Amygdala (tissue), 56 donors: ENCODE results near the gene GRIN2C.

Source experiments
- DNase-seq, 56 donors: peaks; one replicate each; lab custom pipeline; 2025; lab: John Stamatoyannopoulos, UW

Gene GRIN2C

DNA sequence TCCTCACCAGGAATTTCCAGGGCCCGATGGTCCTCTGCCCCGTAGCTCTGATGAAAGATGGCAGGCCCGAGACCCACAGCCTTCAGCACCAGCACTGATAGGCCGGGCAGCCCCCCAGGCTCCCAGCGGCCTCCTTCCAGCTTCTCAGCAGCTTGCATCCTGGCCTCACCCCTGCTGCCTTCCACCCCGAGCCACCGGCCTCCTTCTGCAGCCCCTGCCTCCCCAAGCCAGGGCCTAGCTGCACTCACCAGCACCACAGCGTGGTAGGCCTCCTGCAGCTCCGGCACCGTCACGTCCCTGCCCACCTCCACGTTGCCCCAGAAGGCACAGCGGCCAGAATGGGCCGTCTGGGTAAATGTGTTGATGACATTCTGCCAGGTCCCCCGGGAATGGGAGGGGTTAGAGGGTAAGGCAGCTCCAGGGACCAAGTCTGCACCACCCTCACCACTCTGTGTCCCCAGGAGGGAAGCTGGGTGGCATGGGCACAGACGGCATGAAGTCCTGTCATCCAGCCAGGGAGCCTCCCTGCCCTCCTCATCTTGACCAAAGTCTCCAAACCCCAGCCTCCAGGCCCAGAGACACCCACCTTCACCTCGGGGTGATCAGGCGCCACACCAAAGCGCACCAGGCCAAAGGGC is 6.6 kb upstream of the GRIN2C start:
- no peak for DNase-seq

DNA sequence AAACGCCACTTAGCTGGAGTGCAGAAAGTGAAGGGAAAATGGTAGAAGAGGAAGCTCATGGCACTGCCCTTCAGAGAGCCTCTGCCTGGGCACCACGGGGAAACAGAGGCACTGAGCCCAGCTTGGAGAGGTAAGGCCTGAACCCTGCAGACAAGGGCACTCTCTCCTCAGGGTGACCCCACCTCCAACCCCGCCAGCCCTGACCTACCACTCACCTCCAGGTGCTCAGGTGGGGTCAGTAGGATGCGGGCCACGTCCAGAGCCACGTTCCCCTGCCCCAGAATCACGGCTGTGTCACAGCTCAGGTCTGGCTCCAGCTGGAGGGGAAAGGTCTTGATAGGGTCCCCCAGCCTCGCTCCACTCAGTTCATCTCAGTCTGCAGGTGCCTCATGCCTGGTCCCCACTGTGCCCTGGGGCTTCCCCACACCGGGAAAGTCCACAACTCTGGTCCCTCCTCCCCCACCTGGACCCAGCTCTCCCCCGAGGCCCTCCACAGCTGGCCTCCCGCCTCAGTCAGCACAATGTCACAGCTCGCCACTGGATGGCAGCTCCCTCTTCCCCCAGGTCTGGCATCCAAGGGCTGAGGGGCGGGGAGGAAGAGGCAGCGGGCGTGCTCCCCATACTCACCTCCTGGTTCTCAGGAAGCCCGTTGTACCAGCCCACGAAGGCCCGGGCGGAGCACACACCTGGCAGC is 6.0 kb upstream of the GRIN2C start:
- no peak for DNase-seq

DNA sequence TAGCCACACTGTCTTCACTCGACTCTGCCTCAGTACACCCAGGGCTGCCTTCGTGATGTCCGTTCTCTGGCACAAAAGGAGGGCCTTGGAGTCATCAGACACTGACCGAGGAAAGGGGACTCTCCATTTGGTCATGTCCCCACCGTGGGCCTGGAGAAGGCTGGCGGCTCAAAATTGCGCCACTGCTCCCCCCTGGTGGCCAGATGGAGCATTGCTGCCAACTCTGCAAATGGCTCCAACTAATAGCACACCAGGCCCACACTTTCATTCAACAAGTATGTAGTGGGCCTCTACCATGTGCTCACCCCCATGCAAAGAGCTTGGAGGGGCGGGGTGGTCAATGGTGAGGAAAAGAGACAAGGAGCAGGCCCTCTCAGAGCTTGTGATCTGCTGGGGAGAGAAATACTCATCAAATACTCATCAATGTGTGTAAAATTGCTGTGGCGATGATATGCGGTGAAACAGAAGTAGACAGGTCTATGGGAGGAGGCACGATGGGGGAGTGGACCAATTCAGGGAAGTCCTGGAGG is 5.2 kb upstream of the GRIN2C start:
- peak in 54 of 56 donors; percentile 15 to 91 (median 62) for DNase-seq

DNA sequence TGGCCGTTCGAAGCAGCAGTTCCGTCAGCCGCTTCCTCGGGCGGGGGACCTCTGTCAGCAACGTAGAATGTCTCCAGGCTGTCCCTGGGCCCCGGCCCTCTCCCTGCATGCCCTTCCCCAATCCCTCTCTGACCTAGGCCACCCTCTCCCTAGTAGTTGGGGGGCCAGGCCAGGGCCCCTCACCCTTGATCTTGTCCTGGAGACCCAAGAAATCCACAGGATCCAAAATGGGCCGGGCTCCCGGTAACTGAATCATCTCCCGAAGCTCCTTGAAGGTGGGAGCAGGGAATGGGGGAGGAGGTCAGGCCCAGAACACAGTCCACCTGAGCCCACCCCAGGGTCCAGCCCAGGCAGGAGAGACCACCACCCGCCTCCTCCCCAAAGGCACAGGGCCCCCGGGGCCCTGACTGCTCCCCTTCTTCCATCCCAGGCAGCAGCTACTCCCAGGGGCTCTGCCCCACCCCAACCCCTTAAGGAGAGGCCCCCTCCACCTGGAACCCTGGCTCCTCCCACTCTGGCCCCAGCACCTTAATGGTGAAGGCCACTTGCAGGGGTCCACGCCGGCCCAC is 4.7 kb upstream of the GRIN2C start:
- no peak for DNase-seq

DNA sequence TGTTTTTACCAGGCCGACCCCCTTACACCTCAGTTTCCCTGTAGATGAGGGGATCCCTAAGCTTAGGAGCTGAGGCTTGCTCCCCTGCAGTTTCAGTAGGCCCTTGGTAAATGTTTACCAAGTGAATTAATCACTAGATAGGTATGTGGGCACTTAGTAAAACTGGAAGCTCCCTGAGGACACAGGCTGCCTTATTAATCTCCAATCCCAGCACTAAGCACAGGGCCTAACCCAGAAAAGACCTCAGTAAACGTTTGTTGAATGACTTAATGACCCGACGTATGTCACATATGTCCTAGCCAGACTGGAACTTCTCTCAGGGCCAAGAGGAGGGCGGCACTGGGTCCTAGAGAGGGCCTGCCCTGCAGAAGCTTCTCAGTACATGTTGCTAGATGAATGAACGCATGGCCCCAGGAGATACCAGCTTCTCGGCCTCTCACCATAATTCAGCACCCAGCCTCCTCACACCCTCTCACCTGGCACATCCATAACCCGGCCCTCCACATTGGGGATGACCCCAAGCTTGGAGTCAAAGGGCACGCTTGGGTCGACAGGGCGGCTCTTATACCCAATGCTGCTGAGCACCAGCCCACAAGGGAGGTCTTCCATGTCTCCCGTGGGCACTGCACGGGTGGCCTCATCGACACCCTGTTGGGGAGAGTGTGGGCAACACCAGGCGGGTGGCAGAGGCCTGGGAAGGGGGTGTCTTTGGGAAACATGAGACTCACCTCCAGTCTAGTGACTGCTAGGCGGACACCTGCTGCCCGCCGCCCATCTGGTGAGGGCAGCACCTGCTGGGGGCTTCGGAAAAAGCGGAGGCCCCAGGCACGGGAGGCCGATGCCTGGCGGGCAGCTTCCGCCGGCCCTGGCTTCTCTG is 4.0 kb upstream of the GRIN2C start:
- DNase-seq: no peak

DNA sequence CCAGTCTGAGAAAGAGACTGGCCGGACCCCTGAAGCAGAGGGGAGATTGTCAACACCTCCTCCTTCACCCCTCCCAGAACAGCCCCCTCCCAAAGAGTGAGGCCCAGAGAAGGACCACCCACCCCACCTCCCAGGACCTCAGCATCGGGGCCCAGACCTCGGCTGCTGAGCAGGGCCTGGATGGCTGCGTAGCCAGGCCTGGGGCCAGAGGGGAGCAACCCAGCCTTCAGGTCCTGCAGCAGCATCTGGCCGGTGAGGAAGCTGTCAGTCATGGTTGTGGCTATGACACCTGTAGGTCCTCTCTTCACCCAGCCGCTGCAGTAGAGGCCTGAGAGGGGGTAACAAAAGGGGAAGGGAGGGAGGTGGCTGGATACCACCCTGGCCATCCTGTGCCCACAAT is 3.2 kb upstream of the GRIN2C start:
- DNase-seq: no peak

DNA sequence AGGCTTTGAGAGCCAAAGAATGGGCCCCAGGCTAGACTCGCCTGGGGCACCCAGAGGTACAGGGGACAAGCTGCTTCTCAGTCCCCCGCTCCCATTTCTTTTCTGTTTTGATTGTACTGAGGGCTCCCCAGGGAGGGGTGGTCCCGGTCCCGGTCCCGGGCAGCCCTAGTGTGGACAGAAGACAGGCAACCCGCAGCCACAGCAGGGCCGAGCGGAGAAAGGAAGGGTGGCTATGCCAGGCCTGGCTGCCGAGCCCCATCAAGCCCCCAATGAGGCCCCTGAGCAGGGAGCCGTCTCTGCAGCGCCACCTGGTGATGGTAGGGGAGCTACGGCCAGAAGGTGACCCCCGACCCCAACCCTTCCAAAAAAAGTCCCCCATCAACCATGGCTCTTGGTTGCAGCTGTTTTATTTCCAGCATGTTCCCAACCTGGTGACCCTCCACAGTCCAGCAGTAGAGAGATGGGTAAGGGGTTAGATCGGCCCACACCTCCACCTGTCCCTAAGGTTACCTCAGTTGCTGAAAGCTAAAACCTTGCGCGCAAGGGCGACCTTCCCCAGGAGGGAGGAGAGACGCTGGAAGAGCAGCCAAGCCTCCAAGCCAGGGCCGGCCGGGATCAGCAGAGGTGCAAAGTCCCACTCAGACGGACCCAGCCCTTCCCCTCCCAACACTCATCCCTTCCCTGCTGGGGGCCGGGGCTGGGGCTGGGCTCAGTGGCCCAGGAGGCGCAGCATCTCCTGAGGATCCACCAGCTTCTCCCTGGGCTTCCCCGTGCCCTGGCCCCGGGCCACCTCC is 2.6 kb upstream of the GRIN2C start:
- peak in 43 of 56 donors; percentile 8 to 77 (median 45) for DNase-seq

DNA sequence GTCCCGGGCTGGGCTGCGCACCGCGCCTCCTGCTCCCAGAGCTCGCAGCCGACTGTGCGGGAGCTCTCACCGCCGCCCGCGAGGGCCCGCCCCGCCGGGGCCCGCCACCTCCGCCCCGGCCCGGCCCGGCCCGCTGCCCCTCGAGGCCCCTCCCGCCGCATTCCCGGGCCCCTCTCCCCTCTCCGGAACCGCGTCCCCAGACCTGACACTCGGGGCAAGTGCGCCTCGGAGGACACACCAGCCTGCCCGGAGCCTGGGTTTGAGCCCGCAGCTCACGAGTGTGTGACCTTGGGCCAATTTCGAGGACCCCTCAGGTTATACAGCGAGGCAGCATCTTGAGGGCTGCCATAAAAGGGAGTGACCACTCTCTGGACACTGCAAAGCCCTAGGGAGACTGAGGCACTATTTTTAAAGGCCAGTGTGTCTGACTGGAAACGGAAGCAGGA is 2.0 kb upstream of the GRIN2C start:
- no peak for DNase-seq

DNA sequence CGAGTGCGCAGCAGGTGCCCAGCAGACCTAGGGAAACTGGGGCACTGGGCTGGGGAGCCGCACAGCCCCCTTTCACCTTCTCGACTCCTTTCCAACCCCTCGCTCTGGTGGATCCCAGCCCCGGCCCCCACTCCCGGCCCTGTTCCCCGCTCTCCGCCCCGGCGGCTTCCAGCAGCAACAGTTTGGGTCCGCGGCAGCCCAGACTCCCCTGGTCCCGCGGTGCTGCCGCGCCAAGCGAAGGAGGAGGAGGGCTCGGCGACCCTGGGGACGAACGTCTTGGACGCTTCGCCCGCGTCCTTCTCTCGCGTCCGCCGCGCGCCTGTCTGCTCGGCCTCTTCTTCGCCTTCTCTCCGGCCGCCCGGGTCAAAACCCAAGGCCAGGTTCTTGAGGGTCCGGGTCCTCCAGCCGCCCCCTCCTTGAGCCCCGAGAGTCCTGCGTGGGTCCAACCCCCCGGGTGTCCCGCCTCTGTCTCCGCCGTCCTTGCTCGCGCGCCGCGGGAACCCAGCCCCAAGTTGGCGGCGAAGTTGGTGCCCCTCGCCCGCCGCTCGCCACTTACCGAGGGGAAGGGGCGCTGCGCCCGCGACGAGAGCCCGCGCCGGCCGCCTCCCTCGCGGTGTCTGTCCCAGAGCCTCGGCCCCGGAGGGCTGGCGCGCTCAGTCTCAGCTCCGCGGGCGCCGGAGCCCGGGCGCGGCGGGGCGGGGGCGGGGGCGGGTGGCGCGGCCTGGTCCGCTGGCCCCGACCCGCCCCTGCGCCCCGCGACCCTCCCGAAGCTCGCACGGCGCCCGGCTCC is 1.4 kb upstream of the GRIN2C start:
- DNase-seq: no peak

DNA sequence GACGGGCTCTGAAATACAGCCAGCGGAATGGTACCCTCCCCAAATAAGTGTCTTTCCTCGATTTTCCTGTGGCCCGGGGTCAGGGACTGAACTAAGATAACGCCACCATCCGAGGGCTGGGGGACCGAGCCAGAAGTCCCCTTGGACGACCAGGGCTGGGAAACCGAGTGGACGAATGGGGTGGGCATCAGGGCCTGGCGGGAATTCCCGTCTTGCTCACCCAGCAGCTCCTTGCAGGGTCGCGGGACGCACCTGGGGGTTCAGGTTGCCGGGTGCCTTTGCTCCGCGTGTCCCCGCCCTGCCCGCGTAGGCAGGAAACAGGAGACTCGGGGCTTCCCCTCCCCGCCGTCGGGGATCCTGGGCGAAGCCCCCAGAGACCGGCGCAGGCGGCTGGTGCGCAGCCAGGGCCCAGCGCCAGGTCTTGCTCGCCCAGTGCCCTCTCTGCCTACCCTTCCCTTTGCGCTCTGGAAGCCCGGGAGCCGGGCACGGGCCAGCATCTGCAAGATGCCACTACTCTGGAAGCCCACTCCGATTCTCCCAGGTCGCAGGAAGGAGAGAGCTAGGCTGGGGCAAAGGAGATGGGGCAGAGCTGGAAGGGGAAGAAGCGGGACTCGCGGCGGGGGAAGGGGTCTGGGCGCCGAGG is 665 bp upstream of the GRIN2C start:
- peak in 4 of 56 donors; percentile 23 to 30 (median 25) for DNase-seq

DNA sequence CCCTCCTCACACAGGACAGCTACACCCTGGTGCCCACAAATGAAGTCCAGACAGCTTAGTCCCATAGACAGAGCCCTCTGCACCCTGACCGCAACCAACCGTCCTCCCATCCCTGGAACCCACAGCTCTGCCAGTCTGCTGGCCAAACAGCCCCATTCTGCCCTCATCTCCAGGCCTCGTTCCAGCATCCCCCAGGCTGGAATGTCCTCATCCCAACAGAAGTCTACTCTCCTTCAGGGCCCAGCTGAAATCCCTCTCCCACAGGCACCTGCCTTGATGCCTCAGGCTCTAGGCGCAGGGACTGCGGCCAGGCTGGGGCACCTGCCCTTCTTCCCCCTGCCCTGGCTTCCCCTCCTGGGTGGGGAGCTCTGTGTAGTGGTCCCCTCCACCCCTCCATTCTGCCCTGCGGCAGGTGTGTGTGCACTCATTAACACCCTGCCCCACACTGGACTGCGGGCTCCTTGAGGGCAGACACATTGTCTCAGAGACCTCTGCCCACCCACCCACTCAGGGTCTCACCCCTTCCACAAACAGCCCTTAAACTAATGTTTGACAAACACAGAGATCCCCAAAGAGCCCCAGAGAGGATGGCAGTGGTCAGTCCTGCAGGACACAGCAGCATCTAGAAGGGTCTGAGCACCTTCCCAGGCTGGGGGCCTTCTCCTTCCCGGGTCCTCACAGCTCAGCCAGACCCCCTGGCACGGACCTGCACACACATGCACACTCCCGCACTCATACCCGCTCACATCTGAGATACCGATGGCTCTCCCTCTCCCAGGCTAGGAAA is 820 bp downstream of the GRIN2C start:
- no peak for DNase-seq

DNA sequence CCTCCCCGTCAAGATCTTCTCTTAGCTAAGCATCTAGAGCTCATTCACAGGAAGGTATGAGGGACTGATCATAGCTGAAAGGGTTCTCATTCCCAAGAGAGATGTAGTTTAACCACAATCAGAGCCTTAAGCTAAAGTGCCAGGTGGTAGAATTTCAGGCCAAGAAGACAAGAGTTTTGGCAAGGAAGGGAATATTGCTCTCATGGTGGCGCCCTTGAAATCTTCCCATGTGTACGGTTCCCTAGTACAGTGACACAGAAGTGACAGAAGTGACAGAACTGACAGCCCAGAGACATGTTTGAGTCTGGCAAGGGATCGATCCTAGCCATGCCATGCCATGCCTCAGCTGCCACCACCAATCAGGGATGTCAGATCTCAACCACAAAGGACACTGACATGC is 2.5 kb downstream of the GRIN2C start:
- no peak for DNase-seq

DNA sequence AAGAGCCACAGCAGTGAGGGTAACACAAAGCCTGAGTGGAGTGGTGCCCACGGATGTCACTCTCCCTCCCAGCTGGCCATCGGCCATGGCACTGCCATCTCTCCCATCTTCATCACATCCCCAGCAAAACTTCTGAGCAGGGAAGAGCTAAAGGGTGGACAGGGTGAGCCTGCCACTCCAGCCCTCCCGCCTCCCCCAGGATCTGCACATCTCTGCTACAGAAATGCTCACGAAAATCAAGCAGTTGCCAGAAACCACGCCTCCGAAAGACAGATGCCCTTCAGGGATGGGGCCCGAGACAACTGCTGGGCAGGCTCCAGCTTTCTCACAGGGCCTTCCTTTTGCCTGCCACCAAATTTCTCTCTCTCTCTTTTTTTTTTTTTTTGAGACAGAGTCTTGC is 3.6 kb downstream of the GRIN2C start:
- peak in 1 of 56 donors; percentile 36 for DNase-seq

DNA sequence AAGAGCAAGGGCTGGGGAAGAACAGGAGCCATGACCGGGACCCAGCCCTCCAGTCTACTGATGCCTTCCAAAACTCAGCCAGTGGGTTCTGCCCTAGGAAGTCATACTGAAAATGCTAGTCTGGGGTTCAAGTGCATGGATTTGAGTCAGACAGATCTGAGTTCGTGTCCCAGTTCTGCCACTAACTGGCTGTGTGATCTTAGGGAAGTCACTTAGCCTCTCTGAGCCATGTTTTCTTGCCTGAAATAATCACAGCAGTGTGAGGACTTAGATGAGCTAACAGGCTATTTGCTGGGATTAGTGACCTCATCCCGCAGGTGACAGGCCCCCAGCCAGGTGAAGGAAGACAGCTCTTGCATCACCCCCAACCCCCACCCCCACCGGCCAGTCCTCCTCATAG is 4.4 kb downstream of the GRIN2C start:
- DNase-seq: no peak

DNA sequence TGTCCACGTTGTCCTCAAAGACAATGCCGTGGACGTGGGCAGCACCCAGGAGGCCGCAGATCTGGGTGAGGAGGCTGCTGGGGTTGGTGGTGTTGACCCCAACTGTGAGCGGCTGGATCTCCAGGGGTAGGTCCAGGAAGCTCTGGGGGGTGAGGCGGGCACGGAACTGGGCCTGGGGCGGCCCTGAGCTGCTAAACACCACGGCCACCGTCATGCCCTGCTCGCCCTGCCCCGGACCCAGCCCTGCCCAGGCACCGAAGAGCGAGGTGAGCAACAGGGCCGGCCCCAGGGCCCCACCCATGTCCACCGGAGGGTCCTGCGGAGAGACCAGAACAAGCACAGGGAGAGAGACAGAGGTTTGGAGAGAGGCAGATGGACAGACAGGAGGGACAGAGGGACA is 4.9 kb downstream of the GRIN2C start:
- no peak for DNase-seq

DNA sequence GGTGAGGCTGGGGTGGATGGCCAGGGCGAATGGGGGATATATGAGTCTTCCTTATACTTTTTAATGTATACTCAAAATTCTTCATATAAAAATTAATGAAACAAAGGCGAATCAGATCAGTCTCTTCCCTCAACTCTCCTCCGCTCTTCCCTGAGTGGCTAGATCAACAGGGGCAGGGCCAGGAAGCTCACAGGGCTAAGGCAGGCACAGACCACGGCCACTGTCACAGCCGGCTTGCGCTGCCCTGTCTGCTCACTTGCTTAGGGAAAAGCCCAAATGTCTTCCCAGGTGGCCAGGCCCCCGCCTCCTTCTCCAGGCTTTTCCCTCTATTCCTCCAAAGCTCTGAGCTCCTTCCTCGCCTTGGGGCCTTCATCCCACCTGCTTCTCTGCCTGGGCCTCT is 6.0 kb downstream of the GRIN2C start:
- DNase-seq: no peak

DNA sequence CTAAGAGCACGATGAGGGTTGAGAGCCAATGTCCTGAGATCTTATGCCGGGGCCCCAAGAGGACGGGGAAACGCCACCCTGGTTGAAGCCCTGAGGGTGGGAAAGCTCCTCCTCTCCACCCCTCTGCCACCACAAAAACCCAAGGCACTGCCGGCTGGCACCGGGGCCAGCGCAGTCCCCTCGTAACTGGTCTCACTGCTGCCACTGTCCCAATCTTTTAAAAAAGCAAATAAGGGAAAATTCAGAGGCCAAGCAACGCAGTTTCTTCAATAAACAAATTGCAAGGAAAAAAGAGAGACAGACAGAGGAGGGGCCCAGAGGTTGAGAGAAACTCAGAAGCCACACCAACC is 6.7 kb downstream of the GRIN2C start:
- DNase-seq: no peak
